ENCODE results near the gene SACS.
"Not testable (repeated sequence)": the region's sequence is repeated elsewhere in the genome, so short reads cannot be mapped to it uniquely, and the experiment has no call there.

Gene SACS

DNA sequence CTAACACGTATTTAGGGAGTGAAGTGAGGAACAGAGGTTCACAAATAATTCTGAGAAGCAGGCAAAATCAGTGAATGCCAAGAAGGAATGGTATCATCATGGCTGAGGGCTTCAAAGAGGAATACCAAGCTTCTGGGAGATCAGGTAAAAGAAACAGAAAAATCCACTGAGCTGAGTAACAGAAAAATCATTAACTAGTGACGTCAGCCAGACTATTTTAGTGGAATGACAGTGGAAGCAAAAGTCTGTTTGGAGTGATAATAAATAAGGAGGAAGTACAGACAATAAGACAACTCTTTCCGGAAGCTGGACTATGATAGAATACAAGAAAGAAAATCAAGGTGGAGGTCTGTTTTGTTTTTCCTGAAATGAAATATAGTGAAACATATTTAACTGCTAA, 83.5 kb downstream of the SACS start:
- no peak for DNase-seq

DNA sequence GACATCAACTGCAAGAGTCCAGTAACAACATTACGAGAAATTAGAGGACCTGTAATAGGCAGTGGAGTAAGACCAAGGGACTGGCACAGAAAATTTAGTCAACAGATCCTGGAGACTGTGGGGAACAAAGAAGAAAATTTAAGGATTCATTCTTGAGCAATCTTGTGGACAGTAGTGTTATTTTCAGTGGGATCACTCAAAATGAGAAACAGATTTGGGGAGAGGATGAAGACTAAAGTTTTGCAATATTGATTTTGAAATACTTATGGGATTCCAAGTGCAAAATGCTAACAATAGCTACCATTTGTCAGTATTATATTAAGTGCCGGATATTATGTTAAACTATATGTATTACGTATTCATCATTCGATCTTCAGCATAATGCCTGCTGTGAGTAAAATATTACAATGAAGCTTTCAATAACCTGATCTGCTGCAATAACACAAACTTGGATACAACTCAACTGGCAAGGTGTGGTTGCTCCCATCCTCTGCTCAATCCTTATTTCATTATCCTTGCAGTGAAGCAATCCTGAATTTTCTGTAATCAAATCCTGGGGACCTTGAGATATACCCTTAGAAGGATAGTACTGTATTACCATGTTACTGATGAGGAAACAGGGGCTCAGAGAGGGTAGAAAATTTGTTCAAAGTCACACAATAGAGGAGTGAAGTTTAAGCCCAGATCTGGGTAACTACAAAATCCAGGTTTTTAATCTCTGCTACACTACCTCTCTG, 84.2 kb downstream of the SACS start:
- no peak for DNase-seq

DNA sequence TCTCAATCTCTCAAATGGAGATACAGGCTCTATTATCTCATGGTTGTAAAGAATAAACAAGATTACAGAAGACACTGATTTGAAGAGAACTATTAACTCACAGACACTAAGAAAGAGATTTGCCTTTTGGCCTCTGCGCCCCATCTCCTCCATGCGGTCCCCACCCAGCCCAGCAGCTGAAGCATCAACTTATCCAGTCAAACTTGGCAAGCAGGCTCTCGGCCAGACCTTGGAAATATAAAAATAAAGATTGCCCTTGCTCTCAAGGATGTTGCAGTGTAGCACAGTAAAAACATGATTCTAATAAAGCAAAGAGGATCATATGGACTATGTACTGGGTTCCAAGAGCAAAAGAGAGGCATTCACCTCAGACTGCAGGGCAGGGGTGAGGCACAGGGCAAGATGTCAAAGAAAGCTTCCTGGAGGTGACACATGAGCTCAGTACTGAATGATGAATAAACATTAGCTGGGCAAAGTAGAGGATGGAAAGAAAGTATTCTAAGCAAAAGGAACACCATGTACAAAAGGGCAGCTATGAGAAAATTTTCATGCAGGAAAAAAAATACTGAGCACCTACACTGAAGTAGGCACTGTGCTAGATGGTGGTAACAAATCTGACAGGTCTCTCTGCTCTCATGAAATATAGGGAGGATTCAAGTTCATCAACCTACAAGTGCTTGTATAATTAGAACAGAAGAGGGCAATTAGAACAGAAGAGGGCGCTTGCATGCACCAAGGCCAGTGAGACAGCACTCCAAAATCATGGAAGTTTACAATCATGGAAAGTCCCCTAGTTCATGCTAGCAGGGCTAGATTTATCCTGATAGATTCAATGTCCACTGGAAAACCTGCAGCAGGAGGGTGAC, 85.0 kb downstream of the SACS start:
- no peak for DNase-seq

DNA sequence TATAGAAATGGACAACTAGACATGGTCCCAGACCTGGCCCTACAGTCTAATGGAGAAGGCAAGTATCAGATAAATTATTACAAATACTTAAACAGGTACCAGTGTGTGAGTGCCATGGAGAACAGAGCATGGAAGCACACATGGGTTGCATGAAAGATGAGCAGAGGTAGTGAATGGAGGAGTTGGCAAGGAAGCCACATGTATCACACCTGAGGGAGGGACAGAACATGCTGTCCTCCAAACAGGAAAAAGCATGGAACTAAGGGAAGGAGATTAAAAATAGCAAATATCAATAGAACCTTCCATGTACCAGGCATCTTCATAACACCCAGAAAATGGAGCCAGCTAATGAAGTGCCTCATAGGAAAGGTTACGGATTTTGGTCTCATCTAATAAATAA, 85.9 kb downstream of the SACS start:
- DNase-seq: no peak

DNA sequence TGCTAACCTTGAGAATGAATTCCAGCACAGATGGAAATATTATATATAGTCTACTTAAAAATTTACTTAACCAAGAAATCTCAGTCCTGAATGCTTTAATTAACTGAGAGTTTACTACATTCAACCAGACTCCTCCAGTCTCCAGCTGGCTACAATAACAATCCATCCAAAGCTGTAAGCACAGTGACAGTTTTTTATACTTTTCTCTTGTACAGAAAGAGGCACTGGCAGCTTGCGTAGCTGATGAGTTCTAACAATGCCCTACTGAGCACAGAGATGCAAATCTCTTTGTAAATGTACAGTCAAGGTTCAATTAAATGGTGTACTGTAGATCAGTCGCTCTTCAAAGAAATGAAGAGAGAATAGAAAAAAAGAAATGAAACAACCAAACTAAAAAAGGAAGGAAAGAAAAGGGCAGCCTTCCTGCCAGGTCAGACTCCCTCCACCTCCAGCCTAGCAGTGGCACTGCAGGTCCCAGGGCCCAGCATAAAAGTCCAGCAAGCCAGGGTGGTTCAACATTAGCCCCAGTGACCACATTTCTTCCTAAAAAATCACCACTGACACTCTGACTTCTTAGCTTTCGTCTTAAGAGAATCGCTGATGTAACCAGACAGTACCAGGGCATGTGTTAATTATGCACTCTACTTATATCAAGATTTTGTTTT, 88.4 kb downstream of the SACS start:
- no peak for DNase-seq

DNA sequence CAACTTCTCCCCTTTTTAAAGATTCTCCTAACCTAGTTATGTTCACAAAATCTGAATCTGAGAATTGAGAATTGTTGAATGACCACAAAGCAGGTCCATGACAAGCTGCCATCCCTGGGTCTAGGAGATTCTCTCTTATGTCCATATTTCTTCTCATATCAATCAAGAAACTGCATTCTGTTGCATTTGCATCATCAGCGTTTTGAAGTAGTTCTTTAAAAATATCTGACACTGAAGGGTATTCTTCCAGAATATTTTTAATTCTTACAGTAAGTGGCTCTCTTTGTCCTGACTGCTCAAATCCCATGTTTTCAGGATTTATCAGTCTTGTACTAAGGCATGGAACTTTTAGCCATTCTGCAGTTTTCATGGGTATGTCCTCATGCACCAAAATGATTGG, 94.3 kb downstream of the SACS start:
- no peak for DNase-seq

DNA sequence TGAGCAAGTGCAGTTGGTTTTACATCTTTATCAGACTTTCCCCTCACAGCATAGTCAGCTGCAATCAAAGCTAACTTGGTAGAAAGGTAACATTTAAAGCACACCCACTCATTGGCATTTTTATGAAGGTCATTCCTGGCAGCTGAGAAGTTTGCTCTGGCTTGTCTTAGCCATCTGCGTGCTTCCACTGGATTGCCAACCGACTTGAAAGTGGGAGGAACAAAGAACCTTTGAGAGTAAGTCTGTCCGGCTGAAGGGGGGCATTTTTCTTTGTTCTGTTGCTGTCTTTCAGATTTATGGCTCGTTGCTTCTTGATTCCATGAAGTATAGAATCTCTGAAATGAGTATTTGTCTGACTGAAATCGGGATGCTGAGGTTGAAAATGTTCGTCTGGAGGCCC, 103.1 kb downstream of the SACS start:
- no peak for DNase-seq

DNA sequence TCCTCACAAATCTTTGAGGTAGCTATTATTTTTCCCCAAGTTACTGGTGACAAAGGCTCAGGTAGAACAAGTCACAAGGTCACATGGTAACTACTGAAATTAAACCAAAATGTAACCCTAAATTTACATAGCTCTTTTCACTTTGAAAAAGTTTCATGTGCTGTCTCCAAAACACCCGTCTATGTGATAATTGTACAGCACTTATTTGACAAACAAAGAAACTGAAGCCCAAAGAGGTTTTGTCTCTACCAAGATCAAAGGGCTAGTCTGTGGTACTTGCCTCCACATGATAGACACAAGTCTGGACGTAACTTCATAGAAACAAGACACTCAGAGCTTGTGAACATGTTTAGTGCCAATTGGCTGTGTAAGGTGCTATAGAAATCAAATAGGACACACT, 108.3 kb downstream of the SACS start:
- DNase-seq: no peak

DNA sequence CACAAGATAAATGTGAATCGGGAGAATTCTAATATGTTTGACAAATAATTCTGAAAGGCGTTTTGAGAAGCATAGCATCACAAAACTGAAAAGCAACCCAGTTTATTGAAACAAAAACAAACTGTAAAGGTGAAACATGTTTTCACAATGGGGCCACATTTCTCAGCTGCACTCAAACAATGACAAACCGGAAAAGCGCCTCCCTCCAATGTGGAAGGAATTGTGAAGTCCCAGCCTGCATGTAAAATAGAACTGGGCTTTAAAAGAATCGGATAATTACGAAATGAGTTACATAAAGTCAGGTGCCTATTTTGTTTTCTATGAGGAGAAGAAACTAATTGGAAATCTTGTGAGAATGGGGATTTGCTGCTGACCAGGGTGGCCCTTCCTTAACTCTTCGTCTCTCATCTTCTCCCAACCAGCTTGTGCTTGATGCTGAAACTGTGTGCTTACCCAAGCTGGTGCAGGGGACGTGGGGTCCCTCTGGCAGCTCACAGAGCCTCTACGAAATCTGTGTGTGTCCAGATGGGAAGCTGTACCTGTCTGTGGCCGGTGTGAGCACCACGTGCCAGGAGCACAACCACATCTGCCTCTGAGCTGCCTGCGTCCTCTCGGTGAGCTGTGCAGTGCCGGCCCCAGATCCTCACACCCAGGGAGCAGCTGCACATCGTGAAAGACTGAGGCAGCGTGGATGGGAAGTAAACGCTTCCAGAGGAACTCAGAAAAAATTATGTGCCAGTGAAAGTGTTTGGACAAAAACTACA, 109.4 kb downstream of the SACS start:
- no peak for DNase-seq

DNA sequence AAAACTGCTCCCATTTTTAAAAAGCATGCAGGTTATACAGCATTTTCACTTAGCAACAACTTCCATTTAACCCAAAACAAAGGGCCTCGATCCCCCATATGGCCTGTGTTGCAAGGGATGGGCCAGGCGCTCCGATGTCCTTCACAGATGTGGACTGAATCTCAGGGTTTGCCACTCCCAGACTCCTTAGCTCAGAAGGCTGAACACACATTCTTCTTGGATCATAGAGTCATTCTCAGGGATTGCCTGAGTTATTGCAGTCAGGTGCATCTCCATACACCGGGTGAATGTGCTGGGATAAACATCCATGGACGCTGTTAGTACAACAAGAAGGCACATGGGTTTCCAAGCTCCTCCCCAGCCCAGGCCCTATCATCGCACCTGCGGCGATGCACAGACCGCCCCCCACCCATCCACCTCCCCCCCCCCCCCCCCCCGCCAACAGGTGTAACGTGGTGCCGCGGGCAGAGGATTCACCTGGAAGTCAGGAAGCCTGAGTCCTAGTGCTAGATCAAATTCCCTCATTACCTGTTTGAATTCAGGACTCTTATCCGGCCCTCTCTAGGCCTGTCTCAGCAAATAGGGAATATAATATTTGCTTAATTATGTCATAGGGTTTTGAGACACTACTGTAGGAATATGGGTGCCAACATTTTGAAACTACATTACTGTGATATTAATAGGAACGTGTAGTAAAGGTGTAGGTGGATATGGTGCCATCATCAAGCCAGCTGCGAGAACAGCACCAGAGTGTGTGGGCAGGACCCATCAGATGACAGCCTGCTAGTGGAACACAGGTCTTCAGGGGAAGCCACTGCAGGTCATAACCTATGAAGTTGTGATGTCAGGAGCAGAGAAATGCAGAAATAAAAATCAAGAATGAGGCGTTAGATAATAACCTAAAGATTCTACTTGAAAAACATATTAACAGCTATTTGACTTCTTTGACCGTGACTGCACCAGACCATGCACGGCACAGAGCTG, 110.9 kb downstream of the SACS start:
- DNase-seq: no peak

DNA sequence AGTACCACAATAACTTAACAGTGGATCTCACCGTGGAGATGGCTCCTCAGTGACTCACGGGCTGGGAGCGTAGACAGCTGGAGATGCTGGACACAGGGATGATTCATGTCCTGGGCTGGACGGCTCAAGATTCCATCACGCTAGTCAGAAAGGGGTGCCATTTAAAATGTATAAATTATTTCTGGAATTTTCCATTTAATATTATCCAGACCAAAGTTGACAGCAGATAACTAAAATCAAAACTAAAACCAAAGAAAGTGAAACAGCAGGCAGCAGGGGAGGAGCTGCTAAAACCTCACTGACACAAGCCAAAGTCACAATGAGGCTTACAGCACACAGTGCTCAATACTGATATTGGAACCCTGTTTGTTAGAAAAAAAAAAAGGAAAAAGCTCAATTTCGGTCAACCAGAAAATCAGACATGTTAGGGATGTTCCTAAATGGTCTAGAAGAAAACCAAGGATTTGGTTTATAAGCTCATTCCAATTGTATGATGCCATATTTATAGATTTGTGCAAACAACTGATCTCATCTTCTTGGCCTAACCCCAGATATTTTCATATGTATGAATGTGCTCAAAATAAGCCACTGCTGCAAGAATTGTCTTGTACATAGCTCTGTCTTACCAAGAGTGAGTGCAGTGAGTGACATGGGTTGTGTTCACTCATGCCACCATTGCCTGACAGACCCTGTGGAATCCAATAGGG, 111.8 kb downstream of the SACS start:
- DNase-seq: no peak

DNA sequence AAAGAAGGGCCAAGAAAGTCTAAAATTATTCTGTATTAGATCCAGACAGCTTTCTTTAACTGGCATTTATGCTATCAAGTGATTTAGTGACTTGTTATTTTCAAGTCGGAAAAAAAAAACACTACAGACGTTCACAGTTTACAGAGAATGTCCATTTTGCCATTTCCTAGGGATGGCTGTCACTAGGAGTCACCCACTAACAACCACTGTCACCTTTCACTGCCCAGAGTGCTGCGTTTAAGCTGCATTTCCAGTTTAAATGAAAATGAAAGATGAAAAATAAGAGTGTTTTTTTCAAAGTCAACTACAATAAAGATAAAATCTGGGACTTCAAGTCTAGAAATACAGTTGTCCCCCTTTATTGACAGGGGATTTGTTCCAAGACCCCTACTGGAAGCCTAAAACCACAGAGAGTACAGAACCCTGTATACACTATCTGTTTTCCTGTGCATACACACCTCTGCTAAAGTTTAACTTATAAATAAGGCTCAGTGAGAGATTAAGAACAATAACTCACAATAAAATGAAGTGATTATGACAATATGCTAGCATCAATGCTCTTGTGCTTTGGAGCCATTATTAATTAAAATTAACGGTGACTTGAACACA, 112.5 kb downstream of the SACS start:
- no peak for DNase-seq

DNA sequence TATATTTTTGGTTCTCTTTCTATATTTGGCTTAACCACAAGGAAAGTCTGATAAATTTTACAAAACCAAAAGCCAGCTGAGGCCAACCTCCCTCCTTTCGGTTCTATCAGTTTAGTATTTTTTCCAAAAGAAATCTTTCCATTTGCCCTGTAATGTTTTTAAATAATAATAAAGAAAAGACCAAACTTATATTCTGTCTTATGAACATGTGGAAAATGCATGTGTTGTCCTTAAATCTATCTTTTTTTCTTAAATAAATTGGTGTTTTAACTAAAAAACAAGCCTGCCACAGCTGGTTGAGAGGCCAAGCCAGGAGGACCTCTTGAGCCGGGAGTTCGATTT, 113.6 kb downstream of the SACS start:
- DNase-seq: no peak

DNA sequence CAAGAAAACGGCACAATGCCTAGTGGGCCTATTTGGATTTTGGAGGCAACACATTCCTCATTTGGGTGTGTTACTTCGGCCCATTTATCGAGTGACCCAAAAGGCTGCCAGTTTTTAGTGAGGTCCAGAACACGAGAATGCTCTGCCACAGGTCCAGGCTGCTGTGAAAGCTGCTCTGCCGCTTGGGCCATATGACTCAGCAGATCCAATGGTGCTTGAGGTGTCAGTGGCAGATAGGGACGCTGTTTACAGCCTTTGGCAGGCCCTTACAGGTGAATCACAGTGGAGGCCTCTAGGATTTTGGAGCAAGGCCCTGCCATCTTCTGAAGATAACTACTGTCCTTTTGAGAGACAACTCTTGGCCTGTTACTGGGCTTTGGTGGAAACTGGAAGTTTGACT, 118.7 kb downstream of the SACS start:
- DNase-seq: not testable (repeated sequence)

DNA sequence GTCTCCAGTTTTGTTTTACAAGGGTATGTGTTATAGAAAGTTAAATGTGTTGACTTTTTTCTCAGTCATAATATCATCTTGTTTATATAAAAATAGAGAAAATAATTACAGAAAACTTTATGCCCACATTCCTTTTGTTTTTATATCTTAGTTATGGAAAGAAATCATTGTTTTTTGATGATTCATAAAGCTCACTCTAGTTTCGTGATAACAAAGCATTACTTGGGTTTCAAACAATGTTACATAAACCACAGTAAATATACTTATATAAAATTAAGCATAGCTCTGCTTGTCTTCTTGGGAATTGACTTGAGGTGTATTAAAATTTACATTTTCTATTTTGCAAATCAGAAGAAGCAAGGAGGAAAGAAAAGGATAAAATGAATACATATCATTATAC, 140.9 kb downstream of the SACS start:
- DNase-seq: no peak

DNA sequence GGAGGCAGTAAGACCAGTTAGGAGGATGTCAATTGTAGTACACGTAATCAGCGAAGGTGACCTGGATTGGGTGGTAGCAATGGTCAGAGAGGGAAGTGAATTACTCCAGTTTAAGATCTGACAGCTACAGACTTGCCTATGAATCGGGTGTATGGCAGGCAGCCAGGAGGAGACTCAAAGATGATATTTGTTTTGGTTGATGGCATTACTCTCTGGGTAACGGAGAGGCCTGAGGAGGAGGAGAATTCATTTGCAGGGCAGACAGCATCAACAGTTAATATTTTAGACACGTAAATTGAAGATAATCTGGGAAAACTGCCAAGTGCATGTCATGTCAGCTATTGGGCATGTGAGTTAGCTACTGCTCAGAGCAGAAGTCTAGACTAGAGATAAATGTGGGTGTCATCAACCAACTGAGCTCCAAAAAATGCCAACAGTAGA, 143.6 kb downstream of the SACS start:
- DNase-seq: no peak

DNA sequence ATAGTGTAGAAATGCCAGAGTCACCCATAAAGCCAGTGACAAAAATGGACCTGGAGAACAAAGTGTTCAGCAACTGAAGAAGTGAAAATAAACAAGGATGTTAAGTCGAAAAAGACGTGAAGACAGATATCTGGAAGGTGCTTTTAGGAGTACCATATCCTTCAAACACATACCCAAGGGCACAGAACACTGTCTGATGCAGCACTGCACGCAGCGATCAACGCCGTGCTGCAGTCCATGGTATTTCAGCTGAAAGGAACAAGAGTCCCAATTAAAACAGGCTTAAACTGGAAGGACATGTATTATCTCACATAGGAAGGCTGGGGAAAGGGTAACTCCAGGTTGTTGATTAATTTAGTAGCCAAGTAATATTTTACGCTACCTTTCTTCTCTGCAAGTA, 144.5 kb downstream of the SACS start:
- DNase-seq: no peak

DNA sequence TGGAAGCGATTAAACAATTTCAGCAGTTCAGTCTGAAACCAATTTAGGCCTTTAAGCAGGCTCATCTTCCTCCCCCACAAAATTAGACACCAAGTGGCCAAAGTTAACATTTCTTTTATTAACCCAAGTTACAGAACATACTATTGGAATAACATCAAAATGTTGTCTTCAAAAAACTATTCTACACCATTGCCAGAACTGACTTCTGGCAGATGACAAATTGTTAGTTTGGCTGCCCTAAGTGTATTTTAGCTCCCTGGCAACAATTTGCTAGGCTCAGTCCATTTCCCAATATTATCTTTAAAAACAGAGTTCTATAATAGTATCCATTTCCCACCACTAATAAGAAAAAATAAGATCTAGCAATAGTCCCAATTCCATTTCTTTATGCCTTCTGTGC, 144.9 kb downstream of the SACS start:
- no peak for DNase-seq

DNA sequence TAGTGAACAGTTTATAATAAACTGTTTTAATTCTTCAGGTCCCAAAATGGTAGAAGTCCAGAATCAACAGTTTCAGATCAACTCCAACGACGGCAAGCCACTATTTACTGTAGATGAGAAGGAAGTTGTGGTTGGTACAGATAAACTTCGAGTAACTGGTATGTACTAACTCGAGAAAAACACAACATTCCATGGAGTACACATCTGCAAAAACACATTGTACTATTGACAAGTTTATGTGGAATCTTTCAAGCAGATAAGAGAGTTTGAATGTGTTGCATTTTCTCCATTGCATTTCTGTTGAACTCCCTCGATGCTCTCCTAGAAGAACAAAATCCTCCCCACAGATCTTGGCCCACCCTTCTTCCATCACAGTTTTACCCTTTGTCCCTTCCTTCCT, 154.2 kb downstream of the SACS start:
- DNase-seq: no peak

All from effector CD4-positive, alpha-beta T cell (primary cell).